GM12873 (cell line): ENCODE results near the gene TBCK.

ENCODE experiments used
- TF ChIP-seq, protein P1 (sequence below): IDR thresholded peaks from 2 replicates; pipeline ENCODE4 v1.5.1; 2012; ENCODE audit warnings: low read depth, mild to moderate bottlenecking, moderate library complexity, low read length, control low read depth; ENCODE audit not compliant: insufficient read depth; ENCODE audit errors: missing control alignments

TBCK gene

GRCh38 chr4:106320235-106320634 is 4.2 kb upstream of the TBCK start:
- TF ChIP-seq, protein P1, sequence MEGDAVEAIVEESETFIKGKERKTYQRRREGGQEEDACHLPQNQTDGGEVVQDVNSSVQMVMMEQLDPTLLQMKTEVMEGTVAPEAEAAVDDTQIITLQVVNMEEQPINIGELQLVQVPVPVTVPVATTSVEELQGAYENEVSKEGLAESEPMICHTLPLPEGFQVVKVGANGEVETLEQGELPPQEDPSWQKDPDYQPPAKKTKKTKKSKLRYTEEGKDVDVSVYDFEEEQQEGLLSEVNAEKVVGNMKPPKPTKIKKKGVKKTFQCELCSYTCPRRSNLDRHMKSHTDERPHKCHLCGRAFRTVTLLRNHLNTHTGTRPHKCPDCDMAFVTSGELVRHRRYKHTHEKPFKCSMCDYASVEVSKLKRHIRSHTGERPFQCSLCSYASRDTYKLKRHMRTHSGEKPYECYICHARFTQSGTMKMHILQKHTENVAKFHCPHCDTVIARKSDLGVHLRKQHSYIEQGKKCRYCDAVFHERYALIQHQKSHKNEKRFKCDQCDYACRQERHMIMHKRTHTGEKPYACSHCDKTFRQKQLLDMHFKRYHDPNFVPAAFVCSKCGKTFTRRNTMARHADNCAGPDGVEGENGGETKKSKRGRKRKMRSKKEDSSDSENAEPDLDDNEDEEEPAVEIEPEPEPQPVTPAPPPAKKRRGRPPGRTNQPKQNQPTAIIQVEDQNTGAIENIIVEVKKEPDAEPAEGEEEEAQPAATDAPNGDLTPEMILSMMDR: no peak

GRCh38 chr4:106318511-106318910 is 2.5 kb upstream of the TBCK start:
- TF ChIP-seq, protein P1: no peak

GRCh38 chr4:106317815-106318214 is 1.8 kb upstream of the TBCK start:
- TF ChIP-seq, protein P1: no peak

GRCh38 chr4:106316773-106317409 is 882 bp upstream of the TBCK start:
- TF ChIP-seq, protein P1: no peak

GRCh38 chr4:106315476-106315967 is 487 bp downstream of the TBCK start:
- TF ChIP-seq, protein P1: no peak

DNA sequence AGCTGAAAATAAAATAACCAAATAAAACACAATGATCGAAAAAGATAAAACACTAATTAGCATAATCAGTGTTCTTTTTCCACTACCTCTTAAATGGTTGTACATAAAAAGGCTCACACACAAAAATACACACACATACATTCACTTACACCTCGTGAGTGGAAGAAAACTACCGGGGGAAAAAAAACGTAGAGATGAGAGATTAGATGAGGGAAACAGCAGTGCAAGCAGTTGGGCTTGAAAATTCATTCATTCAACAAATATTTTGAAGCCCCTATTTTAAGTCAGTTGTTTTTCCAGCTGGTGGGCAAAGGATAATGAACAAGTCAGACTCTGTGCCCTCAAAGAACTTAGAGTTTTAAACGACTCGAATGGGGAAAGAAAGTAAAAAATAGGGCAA is 1.0 kb downstream of the TBCK start:
- TF ChIP-seq, protein P1: no peak

DNA sequence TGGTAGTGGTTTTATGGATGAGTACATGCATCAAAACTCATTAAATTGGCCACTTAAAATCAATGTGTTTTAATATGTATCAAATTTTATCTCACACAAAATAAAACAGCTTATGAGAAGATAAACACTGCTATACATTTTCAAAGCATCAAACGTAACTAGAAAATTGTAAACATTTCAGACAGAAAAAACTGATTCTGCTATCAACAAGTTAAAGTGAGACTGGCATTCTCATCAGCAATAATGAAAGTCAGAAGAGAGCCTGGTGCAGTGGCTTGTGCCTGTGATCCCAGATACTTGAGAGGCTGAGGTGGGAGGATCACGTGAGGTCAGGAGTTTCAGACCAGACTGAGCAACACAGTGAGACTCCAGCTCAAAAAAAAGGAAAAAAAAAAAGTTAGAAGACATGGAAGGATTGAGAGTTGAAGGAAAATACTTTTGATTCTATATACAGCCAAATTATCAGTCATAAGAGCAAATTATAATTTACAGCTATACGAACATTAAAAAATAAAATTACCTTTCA is 2.9 kb downstream of the TBCK start:
- TF ChIP-seq, protein P1: no peak
